ENCODE data around the gene MYO1G.
"Not testable (repeated sequence)": the region's sequence is repeated elsewhere in the genome, so short reads cannot be mapped to it uniquely, and the experiment has no call there.

The MYO1G gene

GRCh38 chr7:44945479-44945878, 33.3 kb downstream of the MYO1G start:
- H3K36me3 ChIP-seq (ENCODE audit: control insufficient read depth in 5 of 5, insufficient read depth in 5 of 5, low read length in 5 of 5), result no peaks in the 10 kb centered on the region
- H3K9me3 ChIP-seq (ENCODE audit: control insufficient read depth in 5 of 5, low read length in 5 of 5), result no peaks in the 10 kb centered on the region
- no peak overlapping the region for H3K27ac ChIP-seq (ENCODE audit: low read depth, low read length)
- H3K4me1 ChIP-seq (ENCODE audit: control insufficient read depth in 5 of 5, insufficient read depth in 5 of 5, low read length in 5 of 5), result no peaks in the 10 kb centered on the region
- H3K9ac ChIP-seq (ENCODE audit: low read length in 5 of 5), result no peak overlapping the region
- H3K27me3 ChIP-seq (ENCODE audit: control insufficient read depth in 5 of 5, insufficient read depth in 4 of 5, low read length in 5 of 5), result no peaks in the 10 kb centered on the region
- H3K4me3 ChIP-seq (ENCODE audit: low read depth in 1 of 5, low read length in 5 of 5), result no peak overlapping the region

- Histone ChIP-seq H3K4me1 (ENCODE audit: control insufficient read depth in 5 of 5, insufficient read depth in 5 of 5, low read length in 5 of 5) (no peaks in the 10 kb centered on the region), H3K4me3 (ENCODE audit: low read depth in 1 of 5, low read length in 5 of 5) (no peak overlapping the region), H3K36me3 (ENCODE audit: control insufficient read depth in 5 of 5, insufficient read depth in 5 of 5, low read length in 5 of 5) (no peaks in the 10 kb centered on the region), H3K9ac (ENCODE audit: low read length in 5 of 5) (no peak overlapping the region), H3K27me3 (ENCODE audit: control insufficient read depth in 5 of 5, insufficient read depth in 4 of 5, low read length in 5 of 5) (no peaks in the 10 kb centered on the region), H3K27ac (ENCODE audit: low read depth, low read length) (no peak overlapping the region), H3K9me3 (ENCODE audit: control insufficient read depth in 5 of 5, low read length in 5 of 5) (no peaks in the 10 kb centered on the region)
Measured at GRCh38 chr7:44944821-44945220, 34.0 kb downstream of the MYO1G start.

- H3K27me3 ChIP-seq (ENCODE audit: control insufficient read depth in 5 of 5, insufficient read depth in 4 of 5, low read length in 5 of 5), result no peaks in the 10 kb centered on the region
- no peaks in the 10 kb centered on the region for H3K9me3 ChIP-seq (ENCODE audit: control insufficient read depth in 5 of 5, low read length in 5 of 5)
- H3K36me3 ChIP-seq (ENCODE audit: control insufficient read depth in 5 of 5, insufficient read depth in 5 of 5, low read length in 5 of 5), result no peaks in the 10 kb centered on the region
- no peak overlapping the region for H3K27ac ChIP-seq (ENCODE audit: low read depth, low read length)
- H3K9ac ChIP-seq (ENCODE audit: low read length in 5 of 5), result no peak overlapping the region
- no peaks in the 10 kb centered on the region for H3K4me1 ChIP-seq (ENCODE audit: control insufficient read depth in 5 of 5, insufficient read depth in 5 of 5, low read length in 5 of 5)
- H3K4me3 ChIP-seq (ENCODE audit: low read depth in 1 of 5, low read length in 5 of 5), result no peak overlapping the region
Measured at GRCh38 chr7:44943631-44944030, 35.2 kb downstream of the MYO1G start.

GRCh38 chr7:44937426-44937825, 41.4 kb downstream of the MYO1G start:
- Histone ChIP-seq H3K4me3 (ENCODE audit: low read depth in 1 of 5, low read length in 5 of 5) (no peak overlapping the region), H3K9me3 (ENCODE audit: control insufficient read depth in 5 of 5, low read length in 5 of 5) (no peaks in the 10 kb centered on the region), H3K27ac (ENCODE audit: low read depth, low read length) (no peak overlapping the region), H3K36me3 (ENCODE audit: control insufficient read depth in 5 of 5, insufficient read depth in 5 of 5, low read length in 5 of 5) (no peaks in the 10 kb centered on the region), H3K27me3 (ENCODE audit: control insufficient read depth in 5 of 5, insufficient read depth in 4 of 5, low read length in 5 of 5) (peaks cover 0 to 11% (median 5%) of the 10 kb centered on the region in 5 donors), H3K4me1 (ENCODE audit: control insufficient read depth in 5 of 5, insufficient read depth in 5 of 5, low read length in 5 of 5) (no peaks in the 10 kb centered on the region), H3K9ac (ENCODE audit: low read length in 5 of 5) (no peak overlapping the region)

- Histone ChIP-seq H3K27ac (ENCODE audit: low read depth, low read length) (no peak overlapping the region), H3K27me3 (ENCODE audit: control insufficient read depth in 5 of 5, insufficient read depth in 4 of 5, low read length in 5 of 5) (peaks cover 0 to 11% (median 5%) of the 10 kb centered on the region in 5 donors), H3K36me3 (ENCODE audit: control insufficient read depth in 5 of 5, insufficient read depth in 5 of 5, low read length in 5 of 5) (no peaks in the 10 kb centered on the region), H3K9me3 (ENCODE audit: control insufficient read depth in 5 of 5, low read length in 5 of 5) (no peaks in the 10 kb centered on the region), H3K9ac (ENCODE audit: low read length in 5 of 5) (no peak overlapping the region), H3K4me1 (ENCODE audit: control insufficient read depth in 5 of 5, insufficient read depth in 5 of 5, low read length in 5 of 5) (no peaks in the 10 kb centered on the region), H3K4me3 (ENCODE audit: low read depth in 1 of 5, low read length in 5 of 5) (no peak overlapping the region)
Measured at GRCh38 chr7:44936322-44936721, 42.5 kb downstream of the MYO1G start.

- Histone ChIP-seq H3K27me3 (ENCODE audit: control insufficient read depth in 5 of 5, insufficient read depth in 4 of 5, low read length in 5 of 5) (peaks cover 0 to 11% (median 5%) of the 10 kb centered on the region in 5 donors), H3K9ac (ENCODE audit: low read length in 5 of 5) (no peak overlapping the region)
Measured at GRCh38 chr7:44935583-44935982, 43.2 kb downstream of the MYO1G start.

GRCh38 chr7:44935016-44935415, 43.8 kb downstream of the MYO1G start:
- no peaks in the 10 kb centered on the region for H3K4me1 ChIP-seq (ENCODE audit: control insufficient read depth in 5 of 5, insufficient read depth in 5 of 5, low read length in 5 of 5)
- peaks cover 0 to 11% (median 5%) of the 10 kb centered on the region in 5 donors for H3K27me3 ChIP-seq (ENCODE audit: control insufficient read depth in 5 of 5, insufficient read depth in 4 of 5, low read length in 5 of 5)
- H3K9ac ChIP-seq (ENCODE audit: low read length in 5 of 5), result no peak overlapping the region

More at GRCh38 chr7:44935583-44935982, 43.2 kb downstream of the MYO1G start:
- H3K27ac ChIP-seq (ENCODE audit: low read depth, low read length), result no peak overlapping the region
- no peaks in the 10 kb centered on the region for H3K9me3 ChIP-seq (ENCODE audit: control insufficient read depth in 5 of 5, low read length in 5 of 5)
- no peaks in the 10 kb centered on the region for H3K4me1 ChIP-seq (ENCODE audit: control insufficient read depth in 5 of 5, insufficient read depth in 5 of 5, low read length in 5 of 5)
- H3K4me3 ChIP-seq (ENCODE audit: low read depth in 1 of 5, low read length in 5 of 5), result no peak overlapping the region
- H3K36me3 ChIP-seq (ENCODE audit: control insufficient read depth in 5 of 5, insufficient read depth in 5 of 5, low read length in 5 of 5), result no peaks in the 10 kb centered on the region

GRCh38 chr7:44934510-44934909, 44.3 kb downstream of the MYO1G start:
- not testable (repeated sequence) for H3K9me3 ChIP-seq (ENCODE audit: control insufficient read depth in 5 of 5, low read length in 5 of 5); H3K27ac ChIP-seq (ENCODE audit: low read depth, low read length); H3K4me3 ChIP-seq (ENCODE audit: low read depth in 1 of 5, low read length in 5 of 5); H3K9ac ChIP-seq (ENCODE audit: low read length in 5 of 5); H3K36me3 ChIP-seq (ENCODE audit: control insufficient read depth in 5 of 5, insufficient read depth in 5 of 5, low read length in 5 of 5); H3K4me1 ChIP-seq (ENCODE audit: control insufficient read depth in 5 of 5, insufficient read depth in 5 of 5, low read length in 5 of 5)
- peaks cover 0 to 11% (median 5%) of the 10 kb centered on the region in 5 donors for H3K27me3 ChIP-seq (ENCODE audit: control insufficient read depth in 5 of 5, insufficient read depth in 4 of 5, low read length in 5 of 5)

More at GRCh38 chr7:44935016-44935415, 43.8 kb downstream of the MYO1G start:
- Histone ChIP-seq H3K9me3 (ENCODE audit: control insufficient read depth in 5 of 5, low read length in 5 of 5) (no peaks in the 10 kb centered on the region), H3K4me3 (ENCODE audit: low read depth in 1 of 5, low read length in 5 of 5) (no peak overlapping the region), H3K36me3 (ENCODE audit: control insufficient read depth in 5 of 5, insufficient read depth in 5 of 5, low read length in 5 of 5) (no peaks in the 10 kb centered on the region), H3K27ac (ENCODE audit: low read depth, low read length) (no peak overlapping the region)

GRCh38 chr7:44930921-44931320, 47.9 kb downstream of the MYO1G start:
- H3K27me3 ChIP-seq (ENCODE audit: control insufficient read depth in 5 of 5, insufficient read depth in 4 of 5, low read length in 5 of 5), result peaks cover 0 to 12% (median 2%) of the 10 kb centered on the region in 5 donors
- no peaks in the 10 kb centered on the region for H3K36me3 ChIP-seq (ENCODE audit: control insufficient read depth in 5 of 5, insufficient read depth in 5 of 5, low read length in 5 of 5)
- no peak overlapping the region for H3K27ac ChIP-seq (ENCODE audit: low read depth, low read length)

GRCh38 chr7:44922351-44922694, 56.5 kb downstream of the MYO1G start:
- no peak overlapping the region for H3K9ac ChIP-seq (ENCODE audit: low read length in 5 of 5)
- peaks cover 0 to 2% (median 0%) of the 10 kb centered on the region in 5 donors for H3K27me3 ChIP-seq (ENCODE audit: control insufficient read depth in 5 of 5, insufficient read depth in 4 of 5, low read length in 5 of 5)
- H3K4me1 ChIP-seq (ENCODE audit: control insufficient read depth in 5 of 5, insufficient read depth in 5 of 5, low read length in 5 of 5), result peaks cover 0 to 3% (median 0%) of the 10 kb centered on the region in 5 donors
- no peaks in the 10 kb centered on the region for H3K36me3 ChIP-seq (ENCODE audit: control insufficient read depth in 5 of 5, insufficient read depth in 5 of 5, low read length in 5 of 5)
- no peak overlapping the region for H3K27ac ChIP-seq (ENCODE audit: low read depth, low read length)
- H3K9me3 ChIP-seq (ENCODE audit: control insufficient read depth in 5 of 5, low read length in 5 of 5), result no peaks in the 10 kb centered on the region
- H3K4me3 ChIP-seq (ENCODE audit: low read depth in 1 of 5, low read length in 5 of 5), result no peak overlapping the region

More at GRCh38 chr7:44930921-44931320, 47.9 kb downstream of the MYO1G start:
- H3K9ac ChIP-seq (ENCODE audit: low read length in 5 of 5), result no peak overlapping the region
- no peaks in the 10 kb centered on the region for H3K4me1 ChIP-seq (ENCODE audit: control insufficient read depth in 5 of 5, insufficient read depth in 5 of 5, low read length in 5 of 5)
- H3K9me3 ChIP-seq (ENCODE audit: control insufficient read depth in 5 of 5, low read length in 5 of 5), result no peaks in the 10 kb centered on the region
- no peak overlapping the region for H3K4me3 ChIP-seq (ENCODE audit: low read depth in 1 of 5, low read length in 5 of 5)
